Activated CD8-positive, alpha-beta memory T cell treated with anti-CD3 and anti-CD28 coated beads, Interleukin-2, amount 50 U/mL, for 24 hours (primary cell): ENCODE results near the gene CHD1.
A peak's percentile ranks its signal among the peaks of the same experiment; 100 is the strongest.
"Not testable (repeated sequence)": the region's sequence is repeated elsewhere in the genome, so short reads cannot be mapped to it uniquely, and the experiment has no call there.

Experiments
- DNase-seq: peaks from one replicate; pipeline ENCODE4 v3.0.0-alpha.2; 2020; ENCODE audit errors: extremely low read depth

CHD1 gene

GRCh38 chr5:98928873-98929709 is at the start of gene CHD1:
Gene CHD1, minus strand, starts transcription at chr5:98929007. Its CDS starts 2,621 bp downstream, at chr5:98926386.
- peak; percentile 89 for DNase-seq

- DNase-seq: no peak
Measured at GRCh38 chr5:98978528-98978927, 49.7 kb upstream of the CHD1 start.

GRCh38 chr5:98977723-98978122 is 48.9 kb upstream of the CHD1 start:
- DNase-seq: no peak

GRCh38 chr5:98975682-98976407 is 47.0 kb upstream of the CHD1 start:
- no peak for DNase-seq

GRCh38 chr5:98975223-98975622 is 46.4 kb upstream of the CHD1 start:
- DNase-seq: no peak

- no peak for DNase-seq
Measured at GRCh38 chr5:98969400-98969799, 40.6 kb upstream of the CHD1 start.

- no peak for DNase-seq
Measured at GRCh38 chr5:98968056-98968564, 39.3 kb upstream of the CHD1 start.

GRCh38 chr5:98965226-98965625 is 36.4 kb upstream of the CHD1 start:
- no peak for DNase-seq

GRCh38 chr5:98964621-98965020 is 35.8 kb upstream of the CHD1 start:
- no peak for DNase-seq

GRCh38 chr5:98963019-98963418 is 34.2 kb upstream of the CHD1 start:
- DNase-seq: no peak

- DNase-seq: no peak
Measured at GRCh38 chr5:98962587-98962986, 33.8 kb upstream of the CHD1 start.

- DNase-seq: no peak
Measured at GRCh38 chr5:98961665-98962344, 33.0 kb upstream of the CHD1 start.

- no peak for DNase-seq
Measured at GRCh38 chr5:98957307-98957706, 28.5 kb upstream of the CHD1 start.

- not testable (repeated sequence) for DNase-seq
Measured at GRCh38 chr5:98955888-98956287, 27.1 kb upstream of the CHD1 start.

GRCh38 chr5:98955471-98955870 is 26.7 kb upstream of the CHD1 start:
- DNase-seq: not testable (repeated sequence)

GRCh38 chr5:98954392-98955028 is 25.7 kb upstream of the CHD1 start:
- no peak for DNase-seq

- DNase-seq: no peak
Measured at GRCh38 chr5:98942847-98943246, 14.0 kb upstream of the CHD1 start.

- DNase-seq: no peak
Measured at GRCh38 chr5:98941131-98941883, 12.5 kb upstream of the CHD1 start.

- no peak for DNase-seq
Measured at GRCh38 chr5:98940581-98940980, 11.8 kb upstream of the CHD1 start.

GRCh38 chr5:98938464-98938863 is 9.7 kb upstream of the CHD1 start:
- DNase-seq: no peak
